Suppressor macrophage treated with lipopolysaccharide for 1 hour (primary cell): ENCODE data around the gene ATP6V0E1.
"Not testable (repeated sequence)": the region's sequence is repeated elsewhere in the genome, so short reads cannot be mapped to it uniquely, and the experiment has no call there.

ENCODE experiments used
- DNase-seq, 3 donors: peaks; one replicate each; pipeline ENCODE4 v3.0.0-alpha.2; 2020 to 2022

The ATP6V0E1 gene

DNA sequence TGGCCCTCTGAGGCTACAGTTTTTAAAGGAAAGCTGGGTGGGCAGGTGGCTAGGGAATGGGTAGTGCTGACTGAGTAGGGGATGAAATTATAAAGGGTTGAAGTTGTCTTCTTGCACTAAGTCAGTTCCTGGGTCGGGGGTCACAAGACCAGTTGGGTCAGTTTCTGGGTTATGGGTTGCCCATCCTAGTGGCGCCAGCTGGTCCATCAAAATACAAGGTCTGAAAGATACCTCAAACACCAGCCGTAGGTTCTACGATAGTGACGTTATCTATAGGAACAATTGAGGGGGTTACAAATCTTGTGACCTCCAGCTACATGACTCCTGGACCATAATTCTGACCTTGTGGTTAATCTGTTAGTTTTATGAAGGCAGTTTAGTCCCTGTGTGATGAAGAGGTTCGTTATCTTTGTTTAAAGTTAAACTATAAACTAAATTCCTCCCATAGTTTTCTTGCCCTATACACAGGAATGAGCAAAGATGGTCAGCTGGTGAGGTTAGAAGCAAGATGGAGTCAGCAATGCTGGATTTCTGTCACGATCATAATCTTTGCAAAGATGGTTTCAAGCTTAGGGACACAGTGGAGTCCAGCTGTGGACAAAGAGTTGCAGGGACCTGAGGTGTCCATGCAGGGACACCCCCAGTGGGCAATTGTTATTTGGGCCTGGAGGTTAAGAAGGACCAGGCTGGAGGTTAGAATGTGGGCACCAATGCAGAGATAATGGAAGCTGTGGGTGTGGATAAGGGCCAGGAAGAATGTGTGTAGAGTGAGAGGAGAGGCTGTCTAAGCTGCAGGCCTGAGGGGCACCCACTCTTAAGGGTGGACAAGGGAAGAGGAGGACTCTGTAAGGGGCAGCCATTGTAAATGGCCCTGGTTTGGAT is 58.6 kb downstream of the ATP6V0E1 start:
- no peak for DNase-seq

GRCh38 chr5:173042763-173043107 is 59.2 kb downstream of the ATP6V0E1 start:
- DNase-seq = no peak

GRCh38 chr5:173045474-173045873 is 61.9 kb downstream of the ATP6V0E1 start:
- DNase-seq = no peak

DNA sequence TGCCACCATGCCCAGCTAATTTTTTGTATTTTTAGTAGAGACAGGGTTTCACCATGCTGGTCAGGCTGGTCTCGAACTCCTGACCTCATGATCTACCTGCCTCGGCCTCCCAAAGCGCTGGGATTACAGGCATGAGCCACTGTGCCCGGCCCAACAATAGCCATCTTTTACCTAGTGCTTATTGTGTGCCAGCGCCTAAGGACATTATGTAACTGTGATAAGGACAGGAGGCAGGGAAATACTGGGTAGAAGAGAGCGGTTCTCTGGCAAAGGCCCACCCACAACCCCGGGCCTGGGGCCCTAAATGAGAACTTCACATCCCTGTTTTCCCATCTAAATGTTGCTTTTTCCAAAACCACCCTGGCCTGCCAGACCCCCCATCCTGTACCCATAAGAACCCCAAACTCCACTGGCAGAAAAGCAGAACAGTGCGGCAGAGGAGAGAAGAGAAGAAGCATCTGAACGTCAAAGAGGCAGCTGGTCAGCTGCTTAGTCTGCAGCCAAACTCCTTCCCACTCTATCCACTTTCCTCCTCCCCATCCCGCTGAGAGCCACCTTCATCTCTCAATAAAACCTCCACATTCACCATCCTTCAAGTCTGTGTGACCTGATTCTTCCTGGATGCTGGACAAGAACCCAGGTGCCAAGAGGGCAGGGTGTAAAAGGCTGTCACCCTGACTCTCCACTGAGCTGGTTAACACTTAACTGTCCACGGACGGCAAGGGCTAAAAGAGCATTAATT is 63.7 kb downstream of the ATP6V0E1 start:
- DNase-seq = not testable (repeated sequence)

DNA sequence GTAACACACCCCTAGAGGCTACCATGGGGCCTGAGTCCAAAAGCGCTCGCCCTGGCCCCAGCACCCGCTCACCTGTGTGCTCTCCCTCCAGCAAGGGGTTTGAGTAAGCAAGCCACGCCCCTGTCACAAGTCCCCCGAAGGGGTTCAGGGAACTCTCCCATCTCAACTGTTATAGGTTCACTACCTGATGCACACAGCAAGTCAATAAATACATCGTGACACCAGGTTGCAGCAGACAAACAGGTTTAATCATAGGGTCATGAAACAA is 64.2 kb downstream of the ATP6V0E1 start:
- no peak for DNase-seq

- DNase-seq = no peak
Observed at GRCh38 chr5:173050791-173051190, 67.2 kb downstream of the ATP6V0E1 start.

GRCh38 chr5:173051746-173052145 is 68.2 kb downstream of the ATP6V0E1 start:
- DNase-seq = no peak

- no peak for DNase-seq
Observed at GRCh38 chr5:173053041-173053440, 69.5 kb downstream of the ATP6V0E1 start.

- no peak for DNase-seq
Observed at GRCh38 chr5:173055042-173055721, 71.6 kb downstream of the ATP6V0E1 start.

- peak in 1 of 3 donors; percentile 14 for DNase-seq
Observed at GRCh38 chr5:173055722-173055982, 72.1 kb downstream of the ATP6V0E1 start.

DNA sequence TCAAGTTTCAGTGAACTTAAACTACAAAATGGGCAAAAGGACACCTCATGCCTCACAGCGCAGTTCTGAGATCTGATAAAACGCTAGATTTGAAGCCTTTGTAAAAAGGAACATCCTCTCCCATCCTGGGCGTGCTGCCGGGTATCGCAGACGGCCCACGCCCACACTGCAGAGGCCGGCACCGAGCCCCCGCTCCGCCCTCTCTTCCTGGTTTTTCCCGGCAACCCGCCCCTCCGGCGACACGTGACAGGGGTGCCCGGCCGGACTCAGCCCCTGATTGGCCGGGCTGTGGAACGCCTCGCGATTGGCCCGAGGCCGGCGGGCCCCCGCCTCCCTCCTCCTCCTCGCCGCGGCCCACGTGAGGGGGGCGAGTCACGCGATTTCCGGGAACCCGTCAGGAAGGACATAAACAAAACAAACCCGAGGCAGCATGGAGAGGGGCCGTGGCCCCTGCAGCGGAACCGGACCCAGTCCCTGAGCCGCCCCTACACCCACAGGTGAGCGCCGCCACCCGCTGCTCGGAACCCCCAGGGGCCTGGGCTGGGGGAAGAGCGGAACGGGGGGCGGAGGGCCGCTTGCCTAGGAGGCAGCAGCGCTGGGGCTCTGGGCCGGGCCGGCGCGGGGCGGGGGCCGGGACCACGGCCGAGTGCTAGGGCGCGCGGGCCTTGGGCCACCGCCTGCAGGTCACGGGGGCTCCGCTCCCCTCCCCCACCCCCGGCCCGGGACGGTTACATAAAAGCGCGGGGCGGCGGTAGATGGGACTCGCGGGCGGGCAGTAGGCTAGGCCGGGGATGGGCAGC is 72.6 kb downstream of the ATP6V0E1 start, which contains the start of gene CREBRF:
Gene CREBRF (plus strand): TSS at position 370 of the 800 bp plus-strand sequence. CDS start 24,424 bp downstream, outside the sequence.
- peak; percentile 98 to 99 (median 99) for DNase-seq

DNA sequence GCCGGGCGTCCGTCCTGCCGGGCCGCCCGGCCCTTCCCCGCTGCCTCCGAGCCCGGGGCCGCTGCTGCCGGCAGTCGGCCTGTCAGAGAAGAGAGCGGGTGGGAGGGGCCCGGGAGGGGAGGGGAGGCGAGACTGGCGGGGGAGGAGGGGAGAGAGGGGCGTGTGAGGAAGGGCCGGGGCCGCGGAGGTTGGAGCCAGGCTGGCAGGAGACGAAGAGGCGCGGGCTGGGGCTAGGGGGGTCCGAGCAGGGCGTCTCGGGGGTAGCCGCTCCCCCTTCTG is 73.2 kb downstream of the ATP6V0E1 start:
- DNase-seq = peak in 1 of 3 donors; percentile 92

- DNase-seq = peak; percentile 99 to 100 (median 99)
Observed at GRCh38 chr5:173057062-173057924, 73.7 kb downstream of the ATP6V0E1 start.

GRCh38 chr5:173062141-173062540 is 78.6 kb downstream of the ATP6V0E1 start:
- DNase-seq = no peak

- DNase-seq = peak; percentile 28 to 58 (median 29)
Observed at GRCh38 chr5:173065155-173065554, 81.6 kb downstream of the ATP6V0E1 start.

DNA sequence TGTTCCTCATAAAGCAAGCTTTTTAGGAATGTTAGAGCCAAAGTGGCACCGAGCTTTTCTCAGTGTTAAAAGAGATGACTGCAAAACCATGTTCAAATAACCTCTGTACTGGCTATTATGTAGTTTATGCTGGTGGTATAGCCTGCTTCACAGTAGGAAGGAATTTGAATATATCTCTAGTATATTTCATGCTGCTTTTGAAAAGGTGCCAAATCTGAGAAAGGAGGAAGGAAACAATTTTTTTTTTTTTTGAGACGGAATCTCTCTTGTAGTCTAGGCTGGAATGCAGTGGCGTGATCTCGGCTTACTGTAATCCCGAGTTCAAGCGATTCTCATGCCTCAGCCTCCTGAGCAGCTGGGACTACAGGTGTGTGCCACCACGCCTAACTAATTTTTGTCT is 86.1 kb downstream of the ATP6V0E1 start:
- peak; percentile 31 to 56 (median 45) for DNase-seq

DNA sequence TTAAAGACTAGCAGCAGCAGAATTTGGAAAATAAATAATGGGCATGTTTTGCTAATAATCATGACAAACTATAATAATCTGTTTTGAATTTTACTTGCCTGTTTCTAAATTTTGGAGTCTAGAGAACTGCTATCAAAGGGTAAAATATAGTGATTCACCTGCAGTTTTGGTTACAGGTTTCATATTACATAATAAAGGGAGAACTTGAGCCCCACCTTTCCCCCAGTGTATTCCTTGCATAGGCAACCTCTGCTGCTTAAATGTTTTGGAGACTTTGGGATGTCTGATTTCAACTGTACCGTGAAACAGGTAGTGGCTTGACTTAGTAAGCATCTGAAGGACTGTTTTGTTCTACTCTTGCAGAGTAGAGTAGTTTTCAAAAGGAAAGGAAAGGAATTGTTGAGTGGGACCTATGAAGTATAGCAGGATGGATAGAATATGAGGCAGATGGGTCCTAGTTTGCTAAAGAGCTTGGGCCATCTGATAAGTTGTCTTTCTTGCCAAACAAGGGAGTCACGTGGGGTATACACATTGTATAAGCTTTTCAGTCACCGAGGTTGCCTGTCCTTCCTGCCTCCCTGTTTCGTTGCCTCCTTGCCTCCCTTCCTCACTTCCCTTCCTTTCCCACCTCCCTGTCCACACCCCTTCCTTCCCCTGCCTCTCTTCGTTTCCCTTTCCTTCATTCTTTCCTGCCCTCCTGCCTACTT is 91.7 kb downstream of the ATP6V0E1 start:
- no peak for DNase-seq

GRCh38 chr5:173075970-173076369 is 92.4 kb downstream of the ATP6V0E1 start:
- no peak for DNase-seq

DNA sequence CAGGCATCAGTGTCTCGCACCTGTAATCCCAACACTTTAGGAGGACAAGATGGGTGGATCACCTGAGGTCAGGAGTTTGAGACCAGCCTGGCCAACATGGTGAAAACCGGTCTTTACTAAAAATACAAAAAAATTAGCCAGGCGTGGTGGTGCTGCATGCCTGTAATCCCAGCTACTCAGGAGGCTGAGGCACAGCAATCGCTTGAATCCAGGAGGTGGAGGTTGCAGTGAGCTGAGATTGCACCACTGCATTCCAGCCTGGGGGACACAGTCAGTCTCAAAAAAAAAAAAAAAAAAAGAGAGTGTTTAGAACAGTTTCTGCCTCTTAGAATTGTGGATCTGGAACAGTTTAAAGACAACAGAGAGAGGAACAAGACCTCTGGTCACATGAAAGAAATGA is 92.9 kb downstream of the ATP6V0E1 start:
- DNase-seq = not testable (repeated sequence)

GRCh38 chr5:173078878-173079277 is 95.3 kb downstream of the ATP6V0E1 start:
- no peak for DNase-seq
